ENCODE results near the gene ORAI2. TPM values are rescaled to one million over a fixed set of nuclear protein-coding genes. Genes with fewer than 3 reads are reported as not detected.
A peak's percentile ranks its signal among the peaks of the same experiment; 100 is the strongest.
"Not testable (repeated sequence)": the region's sequence is repeated elsewhere in the genome, so short reads cannot be mapped to it uniquely, and the experiment has no call there.

Gene ORAI2
- 18.1 TPM for total RNA-seq

- peak; percentile 53 for DNase-seq
Measured at GRCh38 chr7:102433219-102434038, at the start of gene ORAI2. Gene ORAI2, plus strand, starts transcription at chr7:102433575. Its CDS starts 5,382 bp downstream, at chr7:102438957.

- no peak for DNase-seq
Measured at GRCh38 chr7:102387064-102387463, 46.3 kb upstream of the ORAI2 start.

DNA sequence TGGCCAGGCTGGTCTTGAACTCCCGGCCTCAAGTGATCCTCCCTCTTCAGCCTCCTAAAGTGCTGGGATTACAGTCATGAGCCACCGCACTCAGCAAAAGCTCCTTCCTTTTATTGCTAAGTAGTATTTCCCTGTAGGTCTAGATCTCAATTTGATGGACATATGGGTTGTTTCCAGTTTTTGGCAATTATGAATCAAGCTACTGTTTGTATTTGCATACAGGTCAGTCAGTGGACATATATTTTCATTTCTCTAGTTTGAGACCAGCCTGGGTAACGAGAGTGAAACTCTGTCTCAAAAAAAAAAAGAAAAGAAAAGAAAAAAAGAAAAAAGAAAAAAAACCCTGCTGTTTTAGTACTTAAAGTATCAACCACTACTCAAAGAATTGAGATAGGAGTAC lies 43.6 kb upstream of the ORAI2 start:
- DNase-seq: no peak

GRCh38 chr7:102390697-102391484 lies 42.5 kb upstream of the ORAI2 start:
- DNase-seq: peak; percentile 30

DNA sequence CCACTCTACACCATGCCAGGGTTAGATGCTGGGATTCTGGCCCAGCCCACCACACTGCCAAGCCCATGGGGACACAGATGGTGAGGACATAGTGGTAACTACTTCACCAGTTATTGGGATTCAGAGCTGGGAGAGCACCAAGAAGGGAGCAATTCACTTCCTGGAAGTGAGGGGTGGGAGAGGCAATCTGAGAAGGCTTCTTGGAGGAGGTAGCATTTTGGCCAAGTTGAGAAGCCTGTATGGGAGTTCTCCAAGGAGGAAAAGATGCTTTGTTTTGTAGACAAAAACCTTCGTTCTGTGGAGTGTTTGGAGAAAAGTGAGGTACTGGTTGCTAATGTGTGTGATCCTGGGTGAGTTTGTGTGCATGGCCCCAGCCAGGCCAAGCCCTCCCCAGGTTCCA lies 41.0 kb upstream of the ORAI2 start:
- DNase-seq: no peak

GRCh38 chr7:102393467-102393866 lies 39.9 kb upstream of the ORAI2 start:
- no peak for DNase-seq

- no peak for DNase-seq
Measured at GRCh38 chr7:102395592-102395872, 37.8 kb upstream of the ORAI2 start.

GRCh38 chr7:102395873-102396709 lies 37.3 kb upstream of the ORAI2 start, which contains the start of gene PRKRIP1:
Gene PRKRIP1, plus strand, starts transcription at chr7:102396363. Its CDS starts 49 bp downstream, at chr7:102396412.
- DNase-seq: peak; percentile 85

GRCh38 chr7:102396710-102397019 lies 36.7 kb upstream of the ORAI2 start:
- no peak for DNase-seq

- DNase-seq: no peak
Measured at GRCh38 chr7:102398543-102398942, 34.8 kb upstream of the ORAI2 start.

DNA sequence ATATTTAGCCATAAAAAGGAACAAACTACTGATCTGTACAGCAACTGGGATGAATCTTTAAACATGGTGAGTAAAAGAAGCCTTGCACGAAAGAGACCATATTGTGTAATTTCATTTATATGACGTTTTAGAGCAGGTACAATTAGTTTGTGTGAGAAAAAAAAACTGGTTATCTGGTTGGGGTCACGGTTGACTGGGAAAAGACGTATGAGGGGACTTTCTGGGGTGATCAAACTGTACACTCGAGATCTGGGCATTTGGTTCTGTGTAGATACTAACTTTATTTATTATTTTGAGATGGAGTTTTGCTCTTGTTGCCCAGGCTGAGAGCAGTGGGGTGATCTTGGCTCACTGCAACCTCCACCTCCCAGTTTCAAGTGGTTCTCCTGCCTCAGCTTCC lies 33.0 kb upstream of the ORAI2 start:
- no peak for DNase-seq

GRCh38 chr7:102403563-102403962 lies 29.8 kb upstream of the ORAI2 start:
- DNase-seq: no peak

GRCh38 chr7:102404005-102404861 lies 29.1 kb upstream of the ORAI2 start:
- no peak for DNase-seq

DNA sequence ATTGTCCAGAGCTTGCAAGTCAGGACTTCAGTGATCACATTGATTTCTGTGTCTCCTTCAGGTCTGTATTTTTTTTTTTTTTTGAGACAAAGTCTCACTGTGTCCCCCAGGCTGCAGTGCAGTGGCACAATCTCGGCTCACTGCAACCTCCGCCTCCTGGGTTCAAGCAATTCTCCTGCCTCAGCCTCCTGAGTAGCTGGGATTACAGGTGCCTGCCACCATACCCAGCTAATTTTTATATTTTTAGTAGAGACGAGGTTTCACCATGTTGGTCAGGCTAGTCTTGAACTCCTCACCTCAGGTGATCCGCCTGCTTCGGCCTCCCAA lies 28.6 kb upstream of the ORAI2 start:
- not testable (repeated sequence) for DNase-seq

DNA sequence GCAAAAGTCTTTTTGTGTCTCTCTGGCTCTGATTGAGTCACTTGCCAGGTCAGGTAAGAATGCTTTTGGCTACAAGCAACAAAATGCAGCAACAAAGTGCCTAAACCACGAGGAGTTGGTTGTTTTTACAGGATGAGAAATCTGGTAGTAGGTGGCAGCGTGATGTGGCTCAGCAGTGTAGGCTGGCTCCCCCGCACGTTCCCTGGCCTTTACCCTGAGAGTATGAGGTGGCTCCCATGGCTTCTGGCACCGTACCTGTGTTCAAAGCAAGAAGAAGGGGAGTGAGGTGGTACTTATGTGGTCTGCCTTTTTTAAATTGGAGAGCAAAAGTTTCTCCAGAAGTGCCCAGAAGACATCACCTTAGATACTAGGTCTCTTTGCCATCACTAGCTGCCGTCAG lies 25.5 kb upstream of the ORAI2 start:
- DNase-seq: no peak

- not testable (repeated sequence) for DNase-seq
Measured at GRCh38 chr7:102408530-102408929, 24.8 kb upstream of the ORAI2 start.

DNA sequence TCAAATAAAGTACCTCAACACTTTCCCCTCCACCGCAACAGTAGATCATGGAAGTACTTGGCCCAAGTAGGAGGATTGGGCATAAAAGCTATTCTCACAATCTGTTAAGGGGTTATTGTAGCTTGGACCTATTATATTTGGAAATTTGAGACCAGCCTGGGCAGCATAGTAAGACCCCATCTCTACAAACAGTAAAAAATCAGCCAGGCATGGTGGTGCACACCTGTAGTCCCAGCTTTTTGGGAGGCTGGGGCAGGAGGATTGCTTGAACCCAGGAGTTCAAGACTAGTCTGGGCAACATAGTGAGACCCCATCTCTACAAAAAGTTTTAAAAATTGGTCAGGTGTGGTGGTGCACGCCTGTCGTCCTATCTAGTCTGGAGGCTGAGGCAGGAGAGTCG lies 24.0 kb upstream of the ORAI2 start:
- DNase-seq: no peak

- no peak for DNase-seq
Measured at GRCh38 chr7:102410123-102410522, 23.3 kb upstream of the ORAI2 start.

DNA sequence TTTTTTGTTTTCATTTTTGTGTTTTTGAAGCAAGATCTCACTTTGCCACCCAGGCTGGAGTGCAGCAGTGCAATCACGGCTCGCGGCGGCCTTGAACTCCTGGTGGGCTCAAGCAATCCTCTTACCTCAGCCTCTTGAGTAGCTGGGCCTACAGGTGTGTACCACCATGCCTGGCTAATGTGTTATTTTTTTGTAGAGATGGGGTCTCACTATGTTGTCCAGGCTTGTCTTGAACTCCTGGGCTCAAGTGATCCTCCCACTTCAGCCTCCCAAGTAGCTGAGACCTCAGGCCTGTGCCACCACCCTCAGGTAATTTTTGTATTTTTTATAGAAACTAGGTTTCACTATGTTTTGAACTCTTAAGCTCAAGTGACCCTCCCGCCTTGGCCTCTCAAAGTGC lies 22.5 kb upstream of the ORAI2 start:
- no peak for DNase-seq

- DNase-seq: peak; percentile 35
Measured at GRCh38 chr7:102412548-102412947, 20.8 kb upstream of the ORAI2 start.

GRCh38 chr7:102413091-102413490 lies 20.3 kb upstream of the ORAI2 start:
- no peak for DNase-seq

- DNase-seq: no peak
Measured at GRCh38 chr7:102413611-102414010, 19.8 kb upstream of the ORAI2 start.

All from occipital lobe (tissue), 2 donors.